Measurements from ENCODE around the gene ITPA. TPM values are rescaled to one million over a fixed set of nuclear protein-coding genes. Genes with fewer than 3 reads are reported as not detected.

ITPA gene
- 69.7 TPM for total RNA-seq

- peak; percentile 61 for DNase-seq (ENCODE audit: low spot score)
Observed at GRCh38 chr20:3209257-3209945, at the start of gene ITPA. TSS of gene ITPA (plus strand) at chr20:3209498. CDS start at chr20:3209552, 54 bp downstream.

- no peak for DNase-seq (ENCODE audit: low spot score)
Observed at GRCh38 chr20:3160418-3160817, 48.9 kb upstream of the ITPA start.

GRCh38 chr20:3161316-3162079, 47.8 kb upstream of the ITPA start:
- no peak for DNase-seq (ENCODE audit: low spot score)

- DNase-seq (ENCODE audit: low spot score) = no peak
Observed at GRCh38 chr20:3162080-3162611, 47.2 kb upstream of the ITPA start.

GRCh38 chr20:3163099-3164042, 45.9 kb upstream of the ITPA start:
- no peak for DNase-seq (ENCODE audit: low spot score)

GRCh38 chr20:3164043-3164762, 45.1 kb upstream of the ITPA start:
- no peak for DNase-seq (ENCODE audit: low spot score)

GRCh38 chr20:3164763-3165410, 44.4 kb upstream of the ITPA start:
- DNase-seq (ENCODE audit: low spot score) = no peak

- DNase-seq (ENCODE audit: low spot score) = peak; percentile 52
Observed at GRCh38 chr20:3165473-3166337, 43.6 kb upstream of the ITPA start.

- no peak for DNase-seq (ENCODE audit: low spot score)
Observed at GRCh38 chr20:3166338-3166912, 42.9 kb upstream of the ITPA start.

GRCh38 chr20:3166913-3167342, 42.4 kb upstream of the ITPA start:
- DNase-seq (ENCODE audit: low spot score) = no peak

- no peak for DNase-seq (ENCODE audit: low spot score)
Observed at GRCh38 chr20:3167738-3168078, 41.6 kb upstream of the ITPA start.

- DNase-seq (ENCODE audit: low spot score) = peak; percentile 55
Observed at GRCh38 chr20:3168079-3168828, 41.0 kb upstream of the ITPA start.

GRCh38 chr20:3168829-3169590, 40.3 kb upstream of the ITPA start:
- DNase-seq (ENCODE audit: low spot score) = no peak

GRCh38 chr20:3171391-3172125, 37.7 kb upstream of the ITPA start:
- no peak for DNase-seq (ENCODE audit: low spot score)

- no peak for DNase-seq (ENCODE audit: low spot score)
Observed at GRCh38 chr20:3172126-3172932, 37.0 kb upstream of the ITPA start.

GRCh38 chr20:3172933-3173609, 36.2 kb upstream of the ITPA start, which contains the start of gene LZTS3:
TSS of gene LZTS3 (minus strand) at chr20:3173549. CDS start at chr20:3167163, 6,386 bp downstream.
- DNase-seq (ENCODE audit: low spot score) = peak; percentile 76

Data from ureter (tissue), 1 donor.